Placental pericyte (primary cell): ENCODE data around the gene CNGB1. TPM values are rescaled to one million over a fixed set of nuclear protein-coding genes. Genes with fewer than 3 reads are reported as not detected.

Experiments used
- total RNA-seq: library from RNA; depleted of rRNA; stranded (reverse); fragments of >200 nt; gene quantifications from 2 replicates; pipeline ENCODE4 v1.2.3, GENCODE V29; 2012

CNGB1 gene
- total RNA-seq: not detected in 2 replicates

GRCh38 chr16:57970970-57971369, at the start of gene CNGB1:
TSS of gene CNGB1 (minus strand) at chr16:57971128. CDS start at chr16:57967286, 3,842 bp downstream.

GRCh38 chr16:58000706-58001676, 30.1 kb upstream of the CNGB1 start, which contains the start of gene USB1:
TSS of gene USB1 (plus strand) at chr16:58001407. CDS start at chr16:58001484, 77 bp downstream.

GRCh38 chr16:57999971-58000705, 29.2 kb upstream of the CNGB1 start, which contains the start of gene ZNF319:
TSS of gene ZNF319 (minus strand) at chr16:58000672. CDS start at chr16:57998265, 2,407 bp downstream.

Other genes with a start within 250 kb of the CNGB1 start
- 31.7 and 46.0 TPM in 2 replicates for gene KATNB1, start 235.4 kb downstream of the CNGB1 start, total RNA-seq
- 157 and 170 TPM in 2 replicates for gene KIFC3, start 168.6 kb downstream of the CNGB1 start, total RNA-seq
- 6.3 and 10.3 TPM in 2 replicates for gene ZNF319, start 29.5 kb upstream of the CNGB1 start, total RNA-seq
- gene USB1, start 30.3 kb upstream of the CNGB1 start, total RNA-seq: 48.8 and 50.5 TPM in 2 replicates
- gene MMP15, start 54.6 kb upstream of the CNGB1 start, total RNA-seq: 6.6 and 15.1 TPM in 2 replicates
- 23.0 and 46.7 TPM in 2 replicates for gene CFAP20, start 158.3 kb upstream of the CNGB1 start, total RNA-seq
- 27.8 and 50.3 TPM in 2 replicates for gene CSNK2A2, start 227.0 kb upstream of the CNGB1 start, total RNA-seq